ENCODE measurements around the gene LRRC3C.

- TF ChIP-seq POLR2A (IDR thresholded peaks at IDR 0.05) = no peak
- TF ChIP-seq, protein P1, sequence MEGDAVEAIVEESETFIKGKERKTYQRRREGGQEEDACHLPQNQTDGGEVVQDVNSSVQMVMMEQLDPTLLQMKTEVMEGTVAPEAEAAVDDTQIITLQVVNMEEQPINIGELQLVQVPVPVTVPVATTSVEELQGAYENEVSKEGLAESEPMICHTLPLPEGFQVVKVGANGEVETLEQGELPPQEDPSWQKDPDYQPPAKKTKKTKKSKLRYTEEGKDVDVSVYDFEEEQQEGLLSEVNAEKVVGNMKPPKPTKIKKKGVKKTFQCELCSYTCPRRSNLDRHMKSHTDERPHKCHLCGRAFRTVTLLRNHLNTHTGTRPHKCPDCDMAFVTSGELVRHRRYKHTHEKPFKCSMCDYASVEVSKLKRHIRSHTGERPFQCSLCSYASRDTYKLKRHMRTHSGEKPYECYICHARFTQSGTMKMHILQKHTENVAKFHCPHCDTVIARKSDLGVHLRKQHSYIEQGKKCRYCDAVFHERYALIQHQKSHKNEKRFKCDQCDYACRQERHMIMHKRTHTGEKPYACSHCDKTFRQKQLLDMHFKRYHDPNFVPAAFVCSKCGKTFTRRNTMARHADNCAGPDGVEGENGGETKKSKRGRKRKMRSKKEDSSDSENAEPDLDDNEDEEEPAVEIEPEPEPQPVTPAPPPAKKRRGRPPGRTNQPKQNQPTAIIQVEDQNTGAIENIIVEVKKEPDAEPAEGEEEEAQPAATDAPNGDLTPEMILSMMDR (IDR thresholded peaks at IDR 0.05 in 8 of 11, conservative IDR thresholded peaks at IDR 0.05 in 3 of 11) = no peak
These were observed 41.2 kb downstream of the LRRC3C start for GRCh38 chr17:39968761-39969160.
